ENCODE results near the gene ARHGAP42.

The ARHGAP42 gene

DNA sequence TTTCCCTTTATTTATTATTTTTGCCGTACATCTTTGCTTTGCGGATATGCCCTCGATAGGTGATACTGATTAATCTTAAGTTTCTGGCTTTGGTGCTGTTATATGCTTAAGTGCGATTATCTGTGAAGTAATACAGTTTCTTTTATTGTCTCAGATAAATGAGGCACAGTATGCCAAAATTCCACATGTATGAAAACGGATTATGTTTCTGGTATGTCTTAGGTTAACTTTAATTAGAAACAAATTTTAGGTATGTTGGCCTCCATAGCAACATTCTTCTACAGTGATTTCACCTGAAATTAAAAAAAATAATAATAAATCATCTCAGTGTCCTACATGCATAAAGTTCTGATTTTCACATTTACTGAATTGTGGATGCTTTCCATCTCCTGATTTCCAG is 119.2 kb downstream of the ARHGAP42 start:
- Histone ChIP-seq H3K36me3 (ENCODE audit: low read length) (no peaks in the 10 kb centered on the region), H3K79me2 (ENCODE audit: insufficient read depth, low read length) (no peaks in the 10 kb centered on the region), H4K20me1 (ENCODE audit: low read depth, low read length) (no peaks in the 10 kb centered on the region), H3K9me2 (replicated peaks; ENCODE audit: insufficient read depth, low read length) (no peaks in the 10 kb centered on the region), H3K27me3 (ENCODE audit: low read length) (no peaks in the 10 kb centered on the region), H3K27ac (ENCODE audit: low read depth, low read length) (no peak overlapping the region), H3K9me3 (ENCODE audit: insufficient read depth, low read length) (no peaks in the 10 kb centered on the region), H3K4me2 (ENCODE audit: low read depth, low read length, poor library complexity, severe bottlenecking) (no peak overlapping the region), H3K4me3 (ENCODE audit: insufficient read depth, low read length, poor library complexity, severe bottlenecking) (no peak overlapping the region), H3K9ac (ENCODE audit: low read length) (no peak overlapping the region), H2AFZ (ENCODE audit: low read depth, low read length, severe bottlenecking) (no peak overlapping the region), H3F3A (ENCODE audit: insufficient read depth) (no peaks in the 10 kb centered on the region)
- no peak for TF ChIP-seq EZH2phosphoT487 (conservative IDR thresholded peaks at IDR 0.05; ENCODE audit: low read length)
- TF ChIP-seq, protein P1, sequence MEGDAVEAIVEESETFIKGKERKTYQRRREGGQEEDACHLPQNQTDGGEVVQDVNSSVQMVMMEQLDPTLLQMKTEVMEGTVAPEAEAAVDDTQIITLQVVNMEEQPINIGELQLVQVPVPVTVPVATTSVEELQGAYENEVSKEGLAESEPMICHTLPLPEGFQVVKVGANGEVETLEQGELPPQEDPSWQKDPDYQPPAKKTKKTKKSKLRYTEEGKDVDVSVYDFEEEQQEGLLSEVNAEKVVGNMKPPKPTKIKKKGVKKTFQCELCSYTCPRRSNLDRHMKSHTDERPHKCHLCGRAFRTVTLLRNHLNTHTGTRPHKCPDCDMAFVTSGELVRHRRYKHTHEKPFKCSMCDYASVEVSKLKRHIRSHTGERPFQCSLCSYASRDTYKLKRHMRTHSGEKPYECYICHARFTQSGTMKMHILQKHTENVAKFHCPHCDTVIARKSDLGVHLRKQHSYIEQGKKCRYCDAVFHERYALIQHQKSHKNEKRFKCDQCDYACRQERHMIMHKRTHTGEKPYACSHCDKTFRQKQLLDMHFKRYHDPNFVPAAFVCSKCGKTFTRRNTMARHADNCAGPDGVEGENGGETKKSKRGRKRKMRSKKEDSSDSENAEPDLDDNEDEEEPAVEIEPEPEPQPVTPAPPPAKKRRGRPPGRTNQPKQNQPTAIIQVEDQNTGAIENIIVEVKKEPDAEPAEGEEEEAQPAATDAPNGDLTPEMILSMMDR (IDR thresholded peaks at IDR 0.05; ENCODE audit: insufficient read depth, low read length, poor library complexity, severe bottlenecking) = no peak

GRCh38 chr11:100808904-100809491 is 121.9 kb downstream of the ARHGAP42 start:
- H3K9ac ChIP-seq (ENCODE audit: low read length) = no peak overlapping the region
- H3K9me2 ChIP-seq (replicated peaks; ENCODE audit: insufficient read depth, low read length) = no peaks in the 10 kb centered on the region
- no peaks in the 10 kb centered on the region for H3K79me2 ChIP-seq (ENCODE audit: insufficient read depth, low read length)
- H2AFZ ChIP-seq (ENCODE audit: low read depth, low read length, severe bottlenecking) = no peak overlapping the region
- H4K20me1 ChIP-seq (ENCODE audit: low read depth, low read length) = no peaks in the 10 kb centered on the region
- no peak overlapping the region for H3K27ac ChIP-seq (ENCODE audit: low read depth, low read length)
- H3K4me3 ChIP-seq (ENCODE audit: insufficient read depth, low read length, poor library complexity, severe bottlenecking) = no peak overlapping the region
- H3K4me2 ChIP-seq (ENCODE audit: low read depth, low read length, poor library complexity, severe bottlenecking) = no peak overlapping the region
- TF ChIP-seq, protein P1 (IDR thresholded peaks at IDR 0.05; ENCODE audit: insufficient read depth, low read length, poor library complexity, severe bottlenecking) = no peak
- no peak for TF ChIP-seq EZH2phosphoT487 (conservative IDR thresholded peaks at IDR 0.05; ENCODE audit: low read length)
- H3K36me3 ChIP-seq (ENCODE audit: low read length) = no peaks in the 10 kb centered on the region
- no peaks in the 10 kb centered on the region for H3K9me3 ChIP-seq (ENCODE audit: insufficient read depth, low read length)
- H3K27me3 ChIP-seq (ENCODE audit: low read length) = no peaks in the 10 kb centered on the region
- no peaks in the 10 kb centered on the region for H3F3A ChIP-seq (ENCODE audit: insufficient read depth)

- Histone ChIP-seq H3K9ac (ENCODE audit: low read length) (no peak overlapping the region), H3K27me3 (ENCODE audit: low read length) (no peaks in the 10 kb centered on the region), H3F3A (ENCODE audit: insufficient read depth) (no peaks in the 10 kb centered on the region), H3K36me3 (ENCODE audit: low read length) (no peaks in the 10 kb centered on the region), H3K4me3 (ENCODE audit: insufficient read depth, low read length, poor library complexity, severe bottlenecking) (no peak overlapping the region), H4K20me1 (ENCODE audit: low read depth, low read length) (no peaks in the 10 kb centered on the region), H3K9me3 (ENCODE audit: insufficient read depth, low read length) (no peaks in the 10 kb centered on the region), H3K4me2 (ENCODE audit: low read depth, low read length, poor library complexity, severe bottlenecking) (no peak overlapping the region), H3K9me2 (replicated peaks; ENCODE audit: insufficient read depth, low read length) (no peaks in the 10 kb centered on the region), H2AFZ (ENCODE audit: low read depth, low read length, severe bottlenecking) (no peak overlapping the region), H3K79me2 (ENCODE audit: insufficient read depth, low read length) (no peaks in the 10 kb centered on the region), H3K27ac (ENCODE audit: low read depth, low read length) (no peak overlapping the region)
- TF ChIP-seq, protein P1 (IDR thresholded peaks at IDR 0.05; ENCODE audit: insufficient read depth, low read length, poor library complexity, severe bottlenecking) = no peak
- no peak for TF ChIP-seq EZH2phosphoT487 (conservative IDR thresholded peaks at IDR 0.05; ENCODE audit: low read length)
Observed at GRCh38 chr11:100810146-100810545, 123.1 kb downstream of the ARHGAP42 start.

Measured in SU-DHL-6 (cell line).